ENCODE measurements around the gene PPAN.

The PPAN gene

DNA sequence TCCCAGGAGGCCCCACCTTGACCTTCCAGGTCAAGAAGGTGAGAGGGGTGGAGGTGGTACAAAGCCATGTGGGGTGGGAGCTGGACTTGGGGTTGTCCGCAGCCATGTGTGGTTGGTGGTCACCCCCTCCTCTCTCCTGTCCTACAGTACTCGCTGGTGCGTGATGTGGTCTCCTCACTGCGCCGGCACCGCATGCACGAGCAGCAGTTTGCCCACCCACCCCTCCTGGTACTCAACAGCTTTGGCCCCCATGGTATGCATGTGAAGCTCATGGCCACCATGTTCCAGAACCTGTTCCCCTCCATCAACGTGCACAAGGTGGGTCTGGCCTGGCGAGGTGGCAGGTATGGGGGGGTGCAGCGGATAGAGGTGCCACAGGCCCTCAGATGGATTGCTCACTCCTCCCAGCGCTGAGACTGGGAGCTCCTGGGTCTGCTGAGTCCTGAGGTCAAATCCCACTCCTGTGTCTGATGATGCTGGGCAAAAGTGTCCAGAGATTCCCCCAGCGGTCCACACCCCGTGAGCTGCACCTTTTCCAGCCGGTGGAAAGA, 1.7 kb downstream of the PPAN start:
- FAIRE-seq (no peak), DNase-seq (ENCODE audit: insufficient read length) (no peak)
- no peak; the same call in 1 of the 2 replicates for TF ChIP-seq POLR2AphosphoS5 (IDR thresholded peaks at IDR 0.05; ENCODE audit: low read depth, low read length)
- TF ChIP-seq POLR2A (IDR thresholded peaks at IDR 0.05; ENCODE audit: low read depth, low read length), result peak; percentile 42; the same call in 1 of the 2 replicates

DNA sequence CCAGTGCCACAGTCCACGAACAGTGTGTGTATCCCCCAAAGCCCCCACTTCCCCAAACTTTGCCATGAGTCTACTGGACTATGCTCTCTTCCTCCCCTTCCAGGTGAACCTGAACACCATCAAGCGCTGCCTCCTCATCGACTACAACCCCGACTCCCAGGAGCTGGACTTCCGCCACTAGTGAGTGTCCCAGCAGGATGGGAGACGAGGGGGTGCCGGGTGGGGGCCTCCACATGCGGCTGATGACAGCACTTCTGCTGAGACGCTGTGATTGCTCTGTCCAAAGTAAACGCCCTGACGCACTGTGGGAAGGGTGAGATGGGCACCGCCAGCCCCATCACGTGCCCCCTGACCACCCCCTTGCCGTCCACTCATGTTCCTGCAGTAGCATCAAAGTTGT, 3.4 kb downstream of the PPAN start:
- TF ChIP-seq POLR2AphosphoS5 (IDR thresholded peaks at IDR 0.05; ENCODE audit: low read depth, low read length) (0 out of 2 replicates have a peak, but pooled peaks have one; percentile 35), POLR2A (IDR thresholded peaks at IDR 0.05; ENCODE audit: low read depth, low read length) (no peak)
- FAIRE-seq, result no peak
- no peak for DNase-seq (ENCODE audit: insufficient read length)

DNA sequence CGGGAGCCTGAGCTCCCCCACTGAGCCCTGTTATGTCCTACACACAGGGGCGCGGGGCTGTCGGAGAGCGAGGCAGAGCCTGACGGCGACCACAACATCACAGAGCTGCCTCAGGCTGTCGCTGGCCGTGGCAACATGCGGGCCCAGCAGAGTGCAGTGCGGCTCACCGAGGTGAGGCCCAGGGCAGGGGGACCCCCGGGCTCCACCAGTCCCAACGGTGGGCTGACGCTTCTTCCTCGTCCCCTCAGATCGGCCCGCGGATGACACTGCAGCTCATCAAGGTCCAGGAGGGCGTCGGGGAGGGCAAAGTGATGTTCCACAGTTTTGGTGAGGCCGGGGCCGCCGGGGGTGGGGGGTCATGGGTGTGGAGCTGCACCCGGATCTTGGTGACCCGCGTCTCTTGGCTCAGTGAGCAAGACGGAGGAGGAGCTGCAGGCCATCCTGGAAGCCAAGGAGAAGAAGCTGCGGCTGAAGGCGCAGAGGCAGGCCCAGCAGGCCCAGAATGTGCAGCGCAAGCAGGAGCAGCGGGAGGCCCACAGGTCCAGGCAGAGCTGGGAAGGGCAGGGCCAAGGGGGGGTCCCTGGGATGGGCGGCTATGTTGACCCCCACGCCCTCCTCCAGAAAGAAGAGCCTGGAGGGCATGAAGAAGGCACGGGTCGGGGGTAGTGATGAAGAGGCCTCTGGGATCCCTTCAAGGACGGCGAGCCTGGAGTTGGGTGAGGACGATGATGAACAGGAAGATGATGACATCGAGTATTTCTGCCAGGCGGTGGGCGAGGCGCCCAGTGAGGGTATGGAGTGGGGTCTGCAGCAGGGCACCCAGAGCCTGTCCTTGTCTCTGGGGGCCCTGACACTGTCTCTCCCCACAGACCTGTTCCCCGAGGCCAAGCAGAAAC, 4.2 kb downstream of the PPAN start:
- DNase-seq (ENCODE audit: insufficient read length) (no peak), FAIRE-seq (peak; percentile 9)
- TF ChIP-seq TAF1 (IDR thresholded peaks at IDR 0.05; ENCODE audit: borderline replicate concordance, low read depth, low read length), result no peak
- TF ChIP-seq POLR2A (IDR thresholded peaks at IDR 0.05; ENCODE audit: low read depth, low read length), result 0 out of 2 replicates have a peak, but pooled peaks have one; percentile 16
- no peak for TF ChIP-seq POLR2AphosphoS5 (IDR thresholded peaks at IDR 0.05; ENCODE audit: low read depth, low read length)

DNA sequence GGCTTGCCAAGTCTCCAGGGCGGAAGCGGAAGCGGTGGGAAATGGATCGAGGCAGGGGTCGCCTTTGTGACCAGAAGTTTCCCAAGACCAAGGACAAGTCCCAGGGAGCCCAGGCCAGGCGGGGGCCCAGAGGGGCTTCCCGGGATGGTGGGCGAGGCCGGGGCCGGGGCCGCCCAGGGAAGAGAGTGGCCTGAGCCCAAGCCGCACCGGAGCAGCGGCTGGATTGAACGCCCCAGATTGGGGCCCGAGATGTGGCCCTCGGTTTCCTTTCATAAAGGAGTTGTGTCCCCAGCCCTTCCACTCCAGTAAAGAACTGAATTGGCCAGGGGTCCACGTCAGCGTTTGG, 4.8 kb downstream of the PPAN start:
- TF ChIP-seq POLR2AphosphoS5 (IDR thresholded peaks at IDR 0.05; ENCODE audit: low read depth, low read length) (no peak), POLR2A (IDR thresholded peaks at IDR 0.05; ENCODE audit: low read depth, low read length) (no peak), TAF1 (IDR thresholded peaks at IDR 0.05; ENCODE audit: borderline replicate concordance, low read depth, low read length) (no peak)
- no peak for FAIRE-seq
- no peak for DNase-seq (ENCODE audit: insufficient read length)

DNA sequence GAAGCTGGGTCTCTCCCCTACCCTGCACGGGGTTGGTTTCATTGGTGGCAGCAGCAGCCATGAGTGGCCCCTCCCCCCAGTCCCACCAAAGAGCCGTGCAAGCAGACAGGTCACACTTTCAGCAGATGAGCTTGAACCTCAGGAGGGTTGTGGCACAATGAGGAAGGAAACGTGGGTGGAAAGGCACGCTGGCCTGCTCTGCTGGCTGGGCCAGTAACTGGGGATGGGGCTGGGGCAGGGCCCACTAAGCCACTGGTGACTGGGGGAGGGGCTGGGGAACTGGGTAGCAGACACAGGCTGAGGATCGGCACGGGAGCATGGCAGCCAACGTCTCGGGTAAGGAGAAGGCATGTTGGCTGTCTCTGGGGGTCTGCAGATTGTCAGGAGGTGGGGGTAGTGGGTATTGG, 5.2 kb downstream of the PPAN start, which contains the start of gene P2RY11:
Gene P2RY11, plus strand, starts transcription at position 289 of the 407 bp plus-strand sequence. Its CDS starts 29 bp downstream, at position 318.
- FAIRE-seq (peak; percentile 84), DNase-seq (ENCODE audit: insufficient read length) (no peak)
- TF ChIP-seq POLR2AphosphoS5 (IDR thresholded peaks at IDR 0.05; ENCODE audit: low read depth, low read length), result peak; percentile 84; the same call in 1 of the 2 replicates
- TF ChIP-seq POLR2A (IDR thresholded peaks at IDR 0.05; ENCODE audit: low read depth, low read length), result peak; percentile 42; the same call in 1 of the 2 replicates
- no peak for TF ChIP-seq TAF1 (IDR thresholded peaks at IDR 0.05; ENCODE audit: borderline replicate concordance, low read depth, low read length)

DNA sequence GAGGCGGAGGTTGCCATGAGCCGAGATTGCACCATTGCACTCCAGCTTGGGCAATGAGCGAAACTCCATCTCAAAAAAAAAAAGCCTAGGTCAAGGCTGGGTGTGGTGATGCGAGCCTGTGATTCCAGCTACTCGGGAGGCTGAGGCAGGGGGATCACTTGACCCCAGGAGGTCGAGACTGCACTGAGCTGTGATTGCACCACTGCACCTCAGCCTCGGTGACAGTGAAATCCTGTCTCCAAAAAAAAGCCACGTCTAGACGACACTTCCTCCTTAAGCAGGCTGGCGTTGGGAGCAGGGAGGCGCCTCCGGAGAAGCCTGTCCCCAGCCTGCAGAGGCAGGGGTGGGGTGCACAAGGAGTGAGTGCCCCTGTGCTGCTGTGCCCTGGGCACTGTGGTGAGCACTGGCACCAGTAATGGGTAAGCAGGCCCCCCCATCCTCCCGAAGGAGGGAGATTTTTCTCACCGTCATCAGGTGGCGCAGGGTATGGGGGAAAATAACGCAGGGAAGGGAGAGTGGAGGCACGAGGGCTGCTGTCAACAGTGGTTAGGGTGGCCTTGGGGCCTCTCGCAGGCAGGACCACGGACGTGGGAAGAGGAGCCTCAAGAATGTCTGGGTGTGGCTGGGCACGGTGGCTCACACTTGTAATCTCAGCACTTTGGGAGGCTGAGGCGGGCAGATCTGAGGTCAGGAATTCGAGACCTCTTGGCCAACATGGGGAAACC, 6.0 kb downstream of the PPAN start:
- no peak for FAIRE-seq
- TF ChIP-seq TAF1 (IDR thresholded peaks at IDR 0.05; ENCODE audit: borderline replicate concordance, low read depth, low read length), result no peak
- no peak; the same call in 1 of the 2 replicates for TF ChIP-seq POLR2A (IDR thresholded peaks at IDR 0.05; ENCODE audit: low read depth, low read length)
- TF ChIP-seq POLR2AphosphoS5 (IDR thresholded peaks at IDR 0.05; ENCODE audit: low read depth, low read length), result no peak; the same call in none of the 2 replicates
- DNase-seq (ENCODE audit: insufficient read length), result no peak

DNA sequence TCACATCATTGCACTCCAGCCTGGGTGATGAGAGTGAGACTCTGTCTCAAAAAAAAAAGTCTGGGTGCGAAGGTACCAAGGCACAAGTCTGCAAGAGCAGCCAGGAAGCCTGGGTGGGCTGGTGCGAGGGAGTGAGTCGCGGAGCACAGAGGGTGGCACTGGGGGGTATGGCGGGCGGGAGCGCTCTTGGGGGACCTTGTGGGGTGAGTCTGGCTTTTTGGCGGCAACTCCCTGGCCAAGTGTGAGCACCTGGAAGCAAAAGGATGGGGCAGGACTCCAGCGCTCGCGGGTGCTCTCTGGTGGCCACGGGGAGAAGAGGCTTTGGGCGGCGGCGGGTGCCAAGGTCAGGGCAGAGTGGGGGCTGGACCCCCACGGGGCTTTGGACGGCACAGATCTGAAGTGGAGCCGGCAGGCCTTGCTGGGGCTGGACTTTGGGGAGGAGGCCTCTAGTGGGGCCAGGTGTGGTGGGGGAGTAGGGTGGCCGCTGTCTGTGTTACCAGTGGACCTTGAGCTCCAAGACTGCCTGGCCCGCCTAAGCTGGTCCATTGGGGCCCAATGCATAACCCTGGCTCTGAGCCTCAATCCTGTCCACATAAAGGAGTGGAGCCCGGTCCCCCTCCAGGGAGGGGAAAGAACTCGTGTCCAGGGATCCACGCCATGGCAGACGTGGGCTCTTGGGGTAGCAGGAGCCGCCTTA, 6.9 kb downstream of the PPAN start:
- TF ChIP-seq POLR2AphosphoS5 (IDR thresholded peaks at IDR 0.05; ENCODE audit: low read depth, low read length), result peak; percentile 30; the same call in 1 of the 2 replicates
- TF ChIP-seq TAF1 (IDR thresholded peaks at IDR 0.05; ENCODE audit: borderline replicate concordance, low read depth, low read length), result no peak
- peak; percentile 58 for DNase-seq (ENCODE audit: insufficient read length)
- peak; percentile 88 for FAIRE-seq

DNA sequence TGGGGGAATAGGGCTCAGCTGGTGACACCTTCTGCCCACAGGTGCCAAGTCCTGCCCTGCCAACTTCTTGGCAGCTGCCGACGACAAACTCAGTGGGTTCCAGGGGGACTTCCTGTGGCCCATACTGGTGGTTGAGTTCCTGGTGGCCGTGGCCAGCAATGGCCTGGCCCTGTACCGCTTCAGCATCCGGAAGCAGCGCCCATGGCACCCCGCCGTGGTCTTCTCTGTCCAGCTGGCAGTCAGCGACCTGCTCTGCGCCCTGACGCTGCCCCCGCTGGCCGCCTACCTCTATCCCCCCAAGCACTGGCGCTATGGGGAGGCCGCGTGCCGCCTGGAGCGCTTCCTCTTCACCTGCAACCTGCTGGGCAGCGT, 7.4 kb downstream of the PPAN start:
- DNase-seq (ENCODE audit: insufficient read length) (no peak), FAIRE-seq (no peak)
- TF ChIP-seq POLR2A (IDR thresholded peaks at IDR 0.05; ENCODE audit: low read depth, low read length) (peak; percentile 82), POLR2AphosphoS5 (IDR thresholded peaks at IDR 0.05; ENCODE audit: low read depth, low read length) (peak; percentile 91), TAF1 (IDR thresholded peaks at IDR 0.05; ENCODE audit: borderline replicate concordance, low read depth, low read length) (no peak)

DNA sequence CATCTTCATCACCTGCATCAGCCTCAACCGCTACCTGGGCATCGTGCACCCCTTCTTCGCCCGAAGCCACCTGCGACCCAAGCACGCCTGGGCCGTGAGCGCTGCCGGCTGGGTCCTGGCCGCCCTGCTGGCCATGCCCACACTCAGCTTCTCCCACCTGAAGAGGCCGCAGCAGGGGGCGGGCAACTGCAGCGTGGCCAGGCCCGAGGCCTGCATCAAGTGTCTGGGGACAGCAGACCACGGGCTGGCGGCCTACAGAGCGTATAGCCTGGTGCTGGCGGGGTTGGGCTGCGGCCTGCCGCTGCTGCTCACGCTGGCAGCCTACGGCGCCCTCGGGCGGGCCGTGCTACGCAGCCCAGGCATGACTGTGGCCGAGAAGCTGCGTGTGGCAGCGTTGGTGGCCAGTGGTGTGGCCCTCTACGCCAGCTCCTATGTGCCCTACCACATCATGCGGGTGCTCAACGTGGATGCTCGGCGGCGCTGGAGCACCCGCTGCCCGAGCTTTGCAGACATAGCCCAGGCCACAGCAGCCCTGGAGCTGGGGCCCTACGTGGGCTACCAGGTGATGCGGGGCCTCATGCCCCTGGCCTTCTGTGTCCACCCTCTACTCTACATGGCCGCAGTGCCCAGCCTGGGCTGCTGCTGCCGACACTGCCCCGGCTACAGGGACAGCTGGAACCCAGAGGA, 7.9 kb downstream of the PPAN start:
- TF ChIP-seq POLR2A (IDR thresholded peaks at IDR 0.05; ENCODE audit: low read depth, low read length) (no peak; the same call in none of the 2 replicates), POLR2AphosphoS5 (IDR thresholded peaks at IDR 0.05; ENCODE audit: low read depth, low read length) (peak; percentile 16; the same call in 1 of the 2 replicates)
- no peak for FAIRE-seq
- DNase-seq (ENCODE audit: insufficient read length), result no peak

DNA sequence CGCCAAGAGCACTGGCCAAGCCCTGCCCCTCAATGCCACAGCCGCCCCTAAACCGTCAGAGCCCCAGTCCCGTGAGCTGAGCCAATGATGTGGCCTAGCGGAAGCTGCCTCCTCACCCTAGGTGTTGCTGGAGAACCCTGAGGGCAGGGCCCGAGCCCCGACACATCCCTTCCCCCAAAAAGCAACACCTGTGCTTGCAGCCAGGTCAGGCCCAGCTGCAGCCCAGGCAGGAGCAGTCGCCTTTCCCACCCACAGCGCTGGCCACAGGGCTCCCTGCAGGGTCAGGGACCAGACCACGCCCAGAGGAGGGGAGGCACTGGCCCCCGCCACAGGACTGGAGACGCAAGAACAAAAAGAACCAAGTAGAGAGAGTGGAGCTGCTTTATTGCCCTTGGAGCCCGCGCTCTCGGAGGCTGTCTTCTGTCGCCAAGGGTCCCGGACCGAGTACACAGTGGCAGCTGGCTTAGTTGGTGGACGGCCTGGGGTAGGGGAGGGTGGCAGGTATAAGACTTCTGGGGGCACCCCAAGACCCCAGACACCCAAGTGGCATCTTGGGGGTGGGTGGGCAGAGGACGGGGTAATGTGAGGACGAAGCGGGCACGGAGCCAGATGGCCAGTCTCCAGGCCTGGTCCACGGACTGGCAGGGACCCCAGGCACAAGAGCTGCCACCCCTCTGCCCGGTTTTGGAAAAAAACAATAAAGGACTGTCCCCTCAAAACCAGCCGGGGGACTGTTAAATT, 8.7 kb downstream of the PPAN start:
- FAIRE-seq, result no peak
- no peak; the same call in 1 of the 2 replicates for TF ChIP-seq POLR2A (IDR thresholded peaks at IDR 0.05; ENCODE audit: low read depth, low read length)
- TF ChIP-seq TAF1 (IDR thresholded peaks at IDR 0.05; ENCODE audit: borderline replicate concordance, low read depth, low read length), result no peak
- TF ChIP-seq POLR2AphosphoS5 (IDR thresholded peaks at IDR 0.05; ENCODE audit: low read depth, low read length), result peak; percentile 56; the same call in 1 of the 2 replicates
- DNase-seq (ENCODE audit: insufficient read length), result peak; percentile 9

Measured in GM12892 (cell line).